Choroid plexus epithelial cell (primary cell): Measurements from ENCODE around the gene DCN.
A peak's percentile ranks its signal among the peaks of the same experiment; 100 is the strongest.

ENCODE experiments used
- DNase-seq: peaks from one replicate; pipeline ENCODE4 v3.0.0-alpha.2; 2010; ENCODE audit warnings: low read depth
- H3K4me3 ChIP-seq: 2 replicates; pipeline ENCODE4 v1.5.1; 2011; ENCODE audit warnings: low read depth, mild to moderate bottlenecking, control low read depth, low read length, moderate library complexity
- CTCF ChIP-seq: conservative IDR thresholded peaks from 2 replicates; pipeline ENCODE4 v1.5.1; 2011; ENCODE audit warnings: low read depth, mild to moderate bottlenecking, control low read depth, inconsistent platforms, low read length, moderate library complexity

The DCN gene

GRCh38 chr12:91127751-91128150 is 54.9 kb downstream of the DCN start:
- TF ChIP-seq CTCF: no peak
- peak; percentile 67 for DNase-seq
- H3K4me3 ChIP-seq: no peak overlapping the region

- DNase-seq: no peak
- H3K4me3 ChIP-seq: no peak overlapping the region
- TF ChIP-seq CTCF: no peak
Measured at GRCh38 chr12:91127306-91127705, 55.3 kb downstream of the DCN start.

- TF ChIP-seq CTCF: no peak
- no peak for DNase-seq
- H3K4me3 ChIP-seq: no peak overlapping the region
Measured at GRCh38 chr12:91126516-91126915, 56.1 kb downstream of the DCN start.

GRCh38 chr12:91123236-91123916 is 59.2 kb downstream of the DCN start:
- no peak for DNase-seq
- no peak overlapping the region for H3K4me3 ChIP-seq
- TF ChIP-seq CTCF: no peak

- TF ChIP-seq CTCF: no peak
- H3K4me3 ChIP-seq: no peak overlapping the region
- no peak for DNase-seq
Measured at GRCh38 chr12:91120781-91121180, 61.8 kb downstream of the DCN start.

GRCh38 chr12:91119089-91119488 is 63.5 kb downstream of the DCN start:
- H3K4me3 ChIP-seq: no peak overlapping the region
- TF ChIP-seq CTCF: no peak
- no peak for DNase-seq

- no peak for DNase-seq
- H3K4me3 ChIP-seq: no peak overlapping the region
- no peak for TF ChIP-seq CTCF
Measured at GRCh38 chr12:91113621-91114020, 69.0 kb downstream of the DCN start.
